Measurements from ENCODE around the gene MS4A10. TPM values are rescaled to one million over a fixed set of nuclear protein-coding genes. Genes with fewer than 3 reads are reported as not detected.
A peak's percentile ranks its signal among the peaks of the same experiment; 100 is the strongest.

Gene MS4A10
- total RNA-seq (not detected), polyA plus RNA-seq (ENCODE audit: insufficient read length in 6 of 6) (under 1 TPM in 5 of 6 donors, not detected in 1; 0.08 to 0.13 (median 0.10) TPM)
- long read RNA-seq, donor 1 = 0 reads
- long read RNA-seq, donor 2 = 0 reads
- long read RNA-seq, donor 3 = 0 reads
- long read RNA-seq, donor 4 = 0 reads
- long read RNA-seq, donor 5 = 0 reads
- long read RNA-seq, donor 6 = 0 reads
- long read RNA-seq, donor 7 = 0 reads
- long read RNA-seq, donor 8 = 0 reads
- long read RNA-seq, donor 9 = 0 reads
- long read RNA-seq, donor 10 = 0 reads
- long read RNA-seq, donor 11 = 0 reads
- long read RNA-seq, donor 12 = 0 reads

DNA sequence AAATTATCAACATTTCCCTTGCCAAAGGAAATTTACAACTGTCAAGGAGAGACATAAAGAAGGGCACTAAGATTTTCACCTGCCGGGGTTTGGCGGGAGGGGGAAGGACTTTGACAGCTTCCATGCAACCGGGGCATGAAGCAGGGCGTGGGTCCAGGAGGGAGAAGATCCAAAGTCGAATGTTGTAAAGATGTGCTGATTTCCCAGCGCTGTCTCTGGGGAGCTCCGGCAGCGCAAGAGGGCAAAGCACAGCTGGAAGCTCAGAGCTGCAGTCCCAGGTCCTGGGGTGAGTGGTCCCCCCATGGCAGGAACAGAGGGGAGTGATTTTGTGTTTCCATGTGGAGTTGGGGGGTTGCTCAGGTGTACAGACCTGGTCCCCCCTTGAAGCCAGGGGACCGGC is at the start of gene MS4A10:
MS4A10 (plus strand) TSS at position 198 of the 400 bp plus-strand sequence. CDS start 5,003 bp downstream, outside the sequence.
- DNase-seq = peak in 1 of 4 donors; percentile 35
- Histone ChIP-seq H3K27ac (no peak within 1 kb of the TSS), H3K36me3 (no peaks in the 10 kb centered on the region), H3K4me1 (no peaks in the 10 kb centered on the region), H3K9me3 (no peaks in the 10 kb centered on the region), H3K27me3 (no peaks in the 10 kb centered on the region), H3K4me3 (no peak within 1 kb of the TSS)
- TF ChIP-seq, protein P1, sequence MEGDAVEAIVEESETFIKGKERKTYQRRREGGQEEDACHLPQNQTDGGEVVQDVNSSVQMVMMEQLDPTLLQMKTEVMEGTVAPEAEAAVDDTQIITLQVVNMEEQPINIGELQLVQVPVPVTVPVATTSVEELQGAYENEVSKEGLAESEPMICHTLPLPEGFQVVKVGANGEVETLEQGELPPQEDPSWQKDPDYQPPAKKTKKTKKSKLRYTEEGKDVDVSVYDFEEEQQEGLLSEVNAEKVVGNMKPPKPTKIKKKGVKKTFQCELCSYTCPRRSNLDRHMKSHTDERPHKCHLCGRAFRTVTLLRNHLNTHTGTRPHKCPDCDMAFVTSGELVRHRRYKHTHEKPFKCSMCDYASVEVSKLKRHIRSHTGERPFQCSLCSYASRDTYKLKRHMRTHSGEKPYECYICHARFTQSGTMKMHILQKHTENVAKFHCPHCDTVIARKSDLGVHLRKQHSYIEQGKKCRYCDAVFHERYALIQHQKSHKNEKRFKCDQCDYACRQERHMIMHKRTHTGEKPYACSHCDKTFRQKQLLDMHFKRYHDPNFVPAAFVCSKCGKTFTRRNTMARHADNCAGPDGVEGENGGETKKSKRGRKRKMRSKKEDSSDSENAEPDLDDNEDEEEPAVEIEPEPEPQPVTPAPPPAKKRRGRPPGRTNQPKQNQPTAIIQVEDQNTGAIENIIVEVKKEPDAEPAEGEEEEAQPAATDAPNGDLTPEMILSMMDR (IDR thresholded peaks at IDR 0.05) = no peak
- intact Hi-C loops (cut with DNase I) = no loop called here
- ATAC-seq = no peak

DNA sequence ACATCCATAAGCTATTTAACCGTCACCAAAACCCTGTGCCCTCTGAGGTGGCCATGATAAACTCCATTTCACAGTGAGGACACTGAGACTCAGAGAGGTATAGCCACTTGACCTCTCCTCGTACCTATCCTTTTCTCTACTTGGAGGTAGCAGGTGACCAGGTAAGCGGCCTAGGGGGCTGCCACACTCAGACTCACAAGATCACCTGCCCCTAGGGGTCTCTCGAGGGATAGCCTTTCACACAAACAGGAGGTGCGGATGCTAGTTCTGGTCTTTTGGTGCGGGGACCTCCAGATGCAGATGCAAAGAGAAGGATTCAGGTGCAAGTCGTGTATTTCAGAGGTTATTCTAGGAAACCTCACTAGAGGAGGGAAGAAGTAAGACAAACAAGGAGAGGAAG is 46.0 kb upstream of the MS4A10 start:
- no peaks in the 10 kb centered on the region for H3K27me3 ChIP-seq
- no peaks in the 10 kb centered on the region for H3K36me3 ChIP-seq
- intact Hi-C loops (cut with DNase I) = no loop called here
- ATAC-seq = no peak
- H3K9me3 ChIP-seq = peaks cover 0 to 4% of the 10 kb centered on the region in 2 donors
- TF ChIP-seq, protein P1 (IDR thresholded peaks at IDR 0.05) = no peak
- DNase-seq = no peak
- H3K27ac ChIP-seq = no peak overlapping the region
- H3K4me3 ChIP-seq = no peak overlapping the region
- no peaks in the 10 kb centered on the region for H3K4me1 ChIP-seq

DNA sequence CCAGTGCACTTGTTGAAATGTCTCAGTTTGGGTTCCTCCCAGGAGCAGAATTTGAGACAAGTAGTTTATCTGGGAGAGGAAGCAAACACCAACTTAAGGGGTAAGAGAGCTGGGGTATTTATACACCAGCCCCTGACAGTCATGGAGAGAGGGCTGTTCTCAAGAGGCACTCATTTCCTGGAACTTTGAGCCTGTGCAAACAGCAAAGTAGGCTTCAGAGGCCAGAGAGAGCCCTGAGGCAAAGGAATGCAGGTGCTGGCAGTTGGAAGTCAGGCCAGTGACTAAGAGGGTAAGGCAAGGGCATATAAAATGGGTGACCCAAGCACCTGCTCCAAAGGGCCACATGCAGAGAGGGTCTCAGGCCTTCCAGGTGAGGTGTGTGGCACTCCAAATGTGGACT is 44.6 kb upstream of the MS4A10 start:
- peak; percentile 83 for ATAC-seq
- Histone ChIP-seq H3K36me3 (no peaks in the 10 kb centered on the region), H3K9me3 (peaks cover 0 to 4% of the 10 kb centered on the region in 2 donors), H3K4me1 (no peaks in the 10 kb centered on the region), H3K27ac (no peak overlapping the region), H3K27me3 (no peaks in the 10 kb centered on the region), H3K4me3 (no peak overlapping the region)
- TF ChIP-seq, protein P1 (IDR thresholded peaks at IDR 0.05) = no peak
- DNase-seq = peak in 1 of 4 donors; percentile 43
- intact Hi-C loops (cut with DNase I) = no loop called here

DNA sequence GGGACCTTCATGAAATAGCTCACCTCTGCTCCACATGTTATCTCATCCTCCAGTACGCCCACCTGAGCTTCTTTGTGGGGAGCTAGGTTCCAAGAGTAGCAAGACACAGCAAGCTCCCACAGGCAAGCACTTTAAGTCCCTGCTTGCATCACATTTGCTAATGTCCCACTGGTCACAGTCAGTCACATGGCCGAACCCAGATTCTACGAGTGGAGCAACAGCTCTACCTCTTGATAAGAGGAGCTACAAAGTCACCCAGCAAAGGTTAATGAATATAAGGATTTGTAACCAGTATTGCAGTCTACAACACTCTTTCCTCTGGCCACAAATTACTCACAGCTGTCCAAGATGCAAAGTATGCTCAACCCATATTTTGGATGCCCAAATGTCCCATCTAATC is 43.7 kb upstream of the MS4A10 start:
- Histone ChIP-seq H3K9me3 (peaks cover 0 to 4% of the 10 kb centered on the region in 2 donors), H3K4me3 (no peak overlapping the region), H3K27ac (no peak overlapping the region), H3K27me3 (no peaks in the 10 kb centered on the region), H3K36me3 (no peaks in the 10 kb centered on the region), H3K4me1 (no peaks in the 10 kb centered on the region)
- ATAC-seq (no peak), DNase-seq (no peak)
- intact Hi-C loops (cut with DNase I) = no loop called here
- TF ChIP-seq, protein P1 (IDR thresholded peaks at IDR 0.05) = no peak

DNA sequence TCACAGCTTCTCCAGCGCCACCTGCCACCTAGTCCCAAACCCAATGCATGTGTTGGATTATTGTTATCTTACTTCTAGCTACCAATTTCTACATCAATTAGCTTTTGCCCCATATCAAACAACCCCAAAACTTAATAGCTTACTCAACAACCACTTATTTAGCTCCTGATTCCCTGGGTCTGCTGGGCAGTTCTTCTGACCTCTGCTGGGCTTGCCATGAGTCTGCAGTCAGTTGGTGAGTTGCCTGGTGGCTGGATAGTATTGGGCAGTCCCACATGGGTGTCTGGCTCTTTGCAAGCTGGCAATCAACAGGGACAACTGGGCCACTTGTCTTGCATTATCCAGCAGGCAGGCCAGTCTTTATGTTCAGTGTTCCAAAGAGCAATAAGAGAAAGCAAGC is 42.1 kb upstream of the MS4A10 start:
- TF ChIP-seq, protein P1 (IDR thresholded peaks at IDR 0.05) = no peak
- Histone ChIP-seq H3K4me3 (no peak overlapping the region), H3K27me3 (no peaks in the 10 kb centered on the region), H3K9me3 (peaks cover 0 to 4% of the 10 kb centered on the region in 2 donors), H3K4me1 (no peaks in the 10 kb centered on the region), H3K27ac (no peak overlapping the region), H3K36me3 (no peaks in the 10 kb centered on the region)
- ATAC-seq = no peak
- intact Hi-C loops (cut with DNase I) = no loop called here
- no peak for DNase-seq
